GM12865 (cell line): ENCODE measurements around the gene KIF13A.
"Not testable (repeated sequence)": the region's sequence is repeated elsewhere in the genome, so short reads cannot be mapped to it uniquely, and the experiment has no call there.

Experiments
- DNase-seq: peaks from one replicate; pipeline ENCODE4 v3.0.0; 2010; ENCODE audit warnings: low read depth
- H3K4me3 ChIP-seq: 2 replicates; pipeline ENCODE4 v1.5.1; 2011; ENCODE audit warnings: mild to moderate bottlenecking, low read depth, low read length, control low read depth
- CTCF ChIP-seq: IDR thresholded peaks from 2 replicates; pipeline ENCODE4 v1.5.1; 2011; ENCODE audit warnings: low read length, control low read depth, low read depth, inconsistent platforms; ENCODE audit not compliant: insufficient read depth; ENCODE audit errors: missing control alignments

KIF13A gene

GRCh38 chr6:17859846-17860245 is 127.6 kb downstream of the KIF13A start:
- no peak for TF ChIP-seq CTCF
- no peak for DNase-seq
- H3K4me3 ChIP-seq, result no peak overlapping the region

- DNase-seq, result no peak
- no peak for TF ChIP-seq CTCF
- H3K4me3 ChIP-seq, result no peak overlapping the region
Measured at GRCh38 chr6:17858584-17858983, 128.9 kb downstream of the KIF13A start.

DNA sequence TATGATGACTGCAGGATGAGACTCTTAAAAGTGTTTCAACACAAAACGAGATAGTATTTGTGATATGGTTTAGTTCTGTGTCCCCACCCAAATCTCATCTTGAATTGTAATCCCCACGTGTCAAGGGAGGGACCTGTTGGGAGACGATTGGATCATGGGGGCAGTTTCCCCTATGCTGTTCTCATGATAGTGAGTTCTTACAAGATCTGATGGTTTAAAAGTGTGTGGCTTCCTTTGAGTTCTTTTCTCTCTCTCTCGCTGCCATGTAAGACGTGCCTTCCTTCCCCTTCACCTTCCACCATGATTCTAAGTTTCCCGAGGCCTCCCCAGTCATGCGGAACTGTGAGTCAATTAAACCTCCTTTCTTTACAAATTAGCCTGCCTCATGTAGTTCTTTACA is 130.2 kb downstream of the KIF13A start:
- not testable (repeated sequence) for DNase-seq, H3K4me3 ChIP-seq

- no peak for TF ChIP-seq CTCF
- no peak overlapping the region for H3K4me3 ChIP-seq
- DNase-seq, result no peak
Measured at GRCh38 chr6:17856306-17856705, 131.1 kb downstream of the KIF13A start.

- no peak for TF ChIP-seq CTCF
- no peak overlapping the region for H3K4me3 ChIP-seq
- no peak for DNase-seq
Measured at GRCh38 chr6:17855381-17855780, 132.1 kb downstream of the KIF13A start.

DNA sequence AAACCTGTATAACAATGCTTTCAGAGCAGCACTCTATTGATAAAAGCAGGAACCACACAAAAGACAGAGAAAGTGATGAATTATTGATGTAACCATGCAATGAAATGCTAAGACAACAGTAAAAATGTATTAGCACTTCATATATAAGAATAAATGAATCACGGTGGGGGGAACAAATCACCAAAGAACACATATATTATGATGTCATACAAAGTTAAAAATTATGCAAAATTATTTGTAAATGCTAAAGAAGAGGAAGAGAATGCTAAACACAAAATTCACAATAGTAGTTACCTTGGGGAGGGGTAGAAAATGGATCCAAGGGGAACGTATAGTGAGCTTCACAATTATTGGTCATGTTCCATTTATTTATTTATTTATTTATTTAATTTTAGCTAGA is 133.9 kb downstream of the KIF13A start:
- H3K4me3 ChIP-seq, result no peak overlapping the region
- no peak for TF ChIP-seq CTCF
- no peak for DNase-seq

DNA sequence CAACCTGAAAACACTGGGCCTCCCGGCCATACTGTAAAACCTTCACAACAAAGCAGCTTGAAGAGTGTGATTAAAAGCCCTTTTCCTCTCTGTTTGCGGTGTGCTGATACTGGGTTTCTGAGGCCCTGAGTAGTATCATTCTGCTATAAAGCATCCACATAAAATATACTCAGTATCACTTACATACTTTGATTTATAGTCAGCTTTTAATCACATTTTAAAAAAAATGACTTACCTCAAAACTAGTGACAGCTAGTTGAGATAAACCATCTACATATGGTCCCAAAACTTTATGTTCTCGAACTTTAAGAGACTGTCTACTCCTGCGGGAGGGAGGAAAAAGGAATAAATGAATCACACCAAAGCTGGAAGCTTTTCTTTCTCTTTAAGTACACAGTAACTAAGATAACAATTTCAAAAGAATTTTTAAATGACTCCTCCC is 135.7 kb downstream of the KIF13A start:
- no peak for TF ChIP-seq CTCF
- H3K4me3 ChIP-seq, result no peak overlapping the region
- DNase-seq, result no peak
